Muscle layer of duodenum (tissue), 2 donors: ENCODE data around the gene RNF130.

Experiments
- H3K27ac ChIP-seq: one replicate; pipeline ENCODE4 v1.7.0; 2013; ENCODE audit warnings: mild to moderate bottlenecking, low read length
- H3K27me3 ChIP-seq: one replicate; pipeline ENCODE4 v1.7.0; 2013; ENCODE audit warnings: low read depth, mild to moderate bottlenecking, control low read depth, low read length
- H3K36me3 ChIP-seq, 2 donors: one replicate each; pipeline ENCODE4 v1.7.0; 2013; ENCODE audit warnings: low read length in 2 of 2, control low read depth in 1 of 2, mild to moderate bottlenecking in 1 of 2; ENCODE audit not compliant: insufficient read depth in 2 of 2, control insufficient read depth in 1 of 2
- H3K4me1 ChIP-seq, 2 donors: one replicate each; pipeline ENCODE4 v1.7.0; 2013; ENCODE audit warnings: low read length in 2 of 2, mild to moderate bottlenecking in 2 of 2, control low read depth in 1 of 2, moderate library complexity in 1 of 2; ENCODE audit not compliant: insufficient read depth in 2 of 2, control insufficient read depth in 1 of 2
- H3K4me3 ChIP-seq, 2 donors: one replicate each; pipeline ENCODE4 v1.7.0; 2013; ENCODE audit warnings: low read length in 2 of 2, low read depth in 1 of 2, mild to moderate bottlenecking in 1 of 2
- H3K9me3 ChIP-seq, 2 donors: one replicate each; pipeline ENCODE4 v1.7.0; 2013; ENCODE audit warnings: low read length in 2 of 2, control low read depth in 1 of 2, mild to moderate bottlenecking in 1 of 2; ENCODE audit not compliant: control insufficient read depth in 1 of 2
- donor health status: healthy.

Gene RNF130

GRCh38 chr5:180113660-180114303, 42.2 kb upstream of the RNF130 start:
- Histone ChIP-seq H3K36me3 (no peaks in the 10 kb centered on the region), H3K4me3 (no peak overlapping the region), H3K9me3 (no peaks in the 10 kb centered on the region), H3K27ac (no peak overlapping the region), H3K4me1 (no peaks in the 10 kb centered on the region), H3K27me3 (no peaks in the 10 kb centered on the region)

DNA sequence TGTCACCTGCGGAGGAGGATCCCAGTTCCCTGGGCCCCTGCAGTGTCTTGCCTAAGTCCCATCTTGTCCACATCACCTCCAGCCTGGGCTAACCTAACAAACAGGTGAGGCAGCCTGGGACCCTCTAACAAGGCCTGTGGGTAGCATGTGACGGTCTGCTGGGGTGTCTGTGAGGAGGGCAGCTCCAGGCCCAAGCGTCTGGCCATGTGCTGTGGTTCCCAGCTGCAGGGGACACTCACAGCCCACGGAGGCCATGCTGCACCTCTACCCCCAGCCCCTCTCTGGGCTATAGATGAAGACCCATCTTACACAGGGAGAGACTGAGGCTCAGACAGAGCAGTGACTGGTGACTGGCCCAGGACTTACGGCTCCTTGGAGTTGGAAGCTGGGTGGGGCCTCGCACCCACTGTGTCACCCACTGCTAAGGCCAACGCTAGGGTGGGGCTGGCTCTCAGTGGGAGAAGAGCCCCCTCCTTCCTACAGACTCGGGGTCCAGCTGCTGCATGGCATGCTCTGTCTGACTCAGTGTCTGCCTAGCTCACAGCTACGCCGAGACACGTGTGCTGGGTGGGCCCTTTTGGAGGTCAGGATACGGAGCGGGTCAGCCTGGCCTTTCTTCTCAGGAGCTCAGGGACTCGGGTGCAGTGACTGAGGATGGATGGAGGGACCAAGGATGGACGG, 40.8 kb upstream of the RNF130 start:
- no peaks in the 10 kb centered on the region for H3K4me1 ChIP-seq

DNA sequence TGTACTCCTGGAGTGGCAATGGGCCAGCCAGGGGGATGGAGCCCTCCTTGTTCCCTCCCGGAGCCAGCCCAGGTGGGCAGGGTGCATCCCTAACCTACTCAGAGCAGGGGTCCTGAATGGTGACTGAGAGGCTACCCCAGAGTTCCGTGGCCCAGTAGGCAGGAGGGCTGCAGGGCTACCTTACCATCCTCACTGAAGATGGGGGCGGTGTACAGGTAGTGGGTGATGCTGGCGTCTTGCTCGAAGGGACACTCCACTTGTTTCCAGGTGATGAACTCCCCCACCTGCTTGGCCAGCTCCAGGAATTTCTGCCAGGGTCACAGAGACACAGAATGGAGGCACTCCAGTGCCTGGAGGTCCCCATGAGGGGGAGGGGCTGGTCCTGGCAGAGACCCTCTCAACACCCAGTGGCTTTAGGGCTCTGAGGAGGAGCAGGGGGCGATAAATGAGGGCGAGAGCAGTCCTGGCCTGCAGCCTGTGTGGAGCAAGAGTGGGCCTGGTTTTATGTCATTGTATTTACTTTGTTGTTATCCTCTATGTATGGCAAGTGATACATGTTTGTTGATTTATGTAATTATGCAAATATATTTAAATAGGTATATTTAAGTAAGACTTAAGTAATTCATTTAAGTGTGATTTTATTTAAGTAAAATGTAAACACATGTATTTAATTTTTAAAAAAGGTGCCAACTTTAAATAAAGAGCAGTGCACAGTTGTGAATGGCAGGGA, 39.9 kb upstream of the RNF130 start:
- Histone ChIP-seq H3K27me3 (no peaks in the 10 kb centered on the region), H3K36me3 (no peaks in the 10 kb centered on the region), H3K4me3 (no peak overlapping the region), H3K9me3 (peaks cover 4 to 16% of the 10 kb centered on the region in 2 donors), H3K4me1 (no peaks in the 10 kb centered on the region), H3K27ac (no peak overlapping the region)

More for the DNA sequence above, 40.8 kb upstream of the RNF130 start:
- no peaks in the 10 kb centered on the region for H3K36me3 ChIP-seq
- H3K27me3 ChIP-seq: no peaks in the 10 kb centered on the region
- peaks cover 0 to 8% of the 10 kb centered on the region in 2 donors for H3K9me3 ChIP-seq
- H3K4me3 ChIP-seq: no peak overlapping the region
- no peak overlapping the region for H3K27ac ChIP-seq

- Histone ChIP-seq H3K27me3 (no peaks in the 10 kb centered on the region), H3K4me3 (no peak overlapping the region), H3K36me3 (no peaks in the 10 kb centered on the region), H3K9me3 (peaks cover 4 to 24% of the 10 kb centered on the region in 2 donors), H3K4me1 (no peaks in the 10 kb centered on the region), H3K27ac (no peak overlapping the region)
These were observed 38.4 kb upstream of the RNF130 start for GRCh38 chr5:180109920-180110319.

DNA sequence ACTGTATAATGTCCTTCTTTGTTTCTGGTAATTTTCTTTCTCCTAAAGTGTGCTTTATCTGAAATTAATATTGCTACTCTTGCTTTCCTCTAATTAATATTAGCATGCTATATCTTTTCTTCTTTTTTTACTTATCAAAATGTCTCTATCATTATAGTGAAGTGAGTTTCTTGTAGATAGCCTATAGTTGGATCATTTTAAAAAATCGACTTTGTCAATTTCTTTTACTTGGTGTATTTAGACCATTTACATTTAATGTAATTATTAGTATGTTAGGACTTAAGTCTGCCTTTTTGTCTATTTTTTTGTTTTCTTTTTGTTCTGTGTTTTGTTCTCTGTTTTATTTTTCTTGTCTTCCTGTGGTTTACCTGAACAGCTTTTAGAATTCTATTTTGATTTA, 35.4 kb upstream of the RNF130 start:
- no peaks in the 10 kb centered on the region for H3K4me1 ChIP-seq
- H3K36me3 ChIP-seq: no peaks in the 10 kb centered on the region
- no peak overlapping the region for H3K4me3 ChIP-seq

DNA sequence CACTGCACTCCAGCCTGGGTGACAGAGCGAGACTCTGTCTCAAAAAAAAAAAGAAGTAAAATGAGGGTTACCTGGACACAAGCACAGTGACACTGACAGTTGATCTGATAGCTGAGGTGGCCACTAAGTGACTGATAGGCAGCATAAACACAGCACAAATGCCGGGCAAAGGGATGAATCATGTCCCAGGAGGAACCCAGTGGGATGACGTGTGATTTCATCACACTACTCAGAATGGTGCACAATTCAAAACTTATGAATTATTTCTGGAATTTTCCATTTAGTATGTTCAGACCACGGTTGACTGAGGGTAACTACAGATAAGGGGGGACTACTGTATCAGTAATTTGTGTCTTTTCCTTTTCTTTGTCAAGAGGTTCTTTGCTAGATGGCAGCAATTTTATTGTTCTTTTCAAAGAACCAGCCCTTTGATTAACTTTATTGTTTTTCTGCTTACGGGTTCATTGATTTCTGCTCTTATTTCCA, 34.3 kb upstream of the RNF130 start:
- no peak overlapping the region for H3K27ac ChIP-seq
- H3K4me1 ChIP-seq: no peaks in the 10 kb centered on the region
- H3K4me3 ChIP-seq: no peak overlapping the region
- H3K9me3 ChIP-seq: peaks cover 4 to 24% of the 10 kb centered on the region in 2 donors
- H3K36me3 ChIP-seq: no peaks in the 10 kb centered on the region
- no peaks in the 10 kb centered on the region for H3K27me3 ChIP-seq

More for the DNA sequence above, 35.4 kb upstream of the RNF130 start:
- Histone ChIP-seq H3K27ac (no peak overlapping the region), H3K27me3 (no peaks in the 10 kb centered on the region), H3K9me3 (peaks cover 4 to 24% of the 10 kb centered on the region in 2 donors)

DNA sequence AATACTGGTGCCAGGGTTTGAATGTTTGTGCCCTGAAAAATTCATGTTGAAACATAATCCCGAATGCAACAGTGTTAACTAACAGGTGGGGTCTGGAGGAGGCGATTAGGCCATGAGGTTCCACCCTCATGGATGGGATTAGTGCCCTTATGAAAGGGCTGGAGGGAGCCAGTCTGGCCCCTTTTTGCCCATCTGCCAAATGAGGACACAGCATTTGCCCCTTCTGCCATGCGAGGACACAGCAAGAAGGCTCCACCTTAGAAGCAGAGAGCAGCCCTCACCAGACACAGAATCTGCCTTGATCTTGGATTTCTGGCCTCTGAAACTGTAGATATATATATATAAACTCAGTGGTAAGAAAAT, 32.6 kb upstream of the RNF130 start:
- Histone ChIP-seq H3K36me3 (no peaks in the 10 kb centered on the region), H3K4me1 (no peaks in the 10 kb centered on the region), H3K27ac (no peak overlapping the region), H3K27me3 (no peaks in the 10 kb centered on the region), H3K4me3 (no peak overlapping the region), H3K9me3 (peaks cover 4 to 24% of the 10 kb centered on the region in 2 donors)

DNA sequence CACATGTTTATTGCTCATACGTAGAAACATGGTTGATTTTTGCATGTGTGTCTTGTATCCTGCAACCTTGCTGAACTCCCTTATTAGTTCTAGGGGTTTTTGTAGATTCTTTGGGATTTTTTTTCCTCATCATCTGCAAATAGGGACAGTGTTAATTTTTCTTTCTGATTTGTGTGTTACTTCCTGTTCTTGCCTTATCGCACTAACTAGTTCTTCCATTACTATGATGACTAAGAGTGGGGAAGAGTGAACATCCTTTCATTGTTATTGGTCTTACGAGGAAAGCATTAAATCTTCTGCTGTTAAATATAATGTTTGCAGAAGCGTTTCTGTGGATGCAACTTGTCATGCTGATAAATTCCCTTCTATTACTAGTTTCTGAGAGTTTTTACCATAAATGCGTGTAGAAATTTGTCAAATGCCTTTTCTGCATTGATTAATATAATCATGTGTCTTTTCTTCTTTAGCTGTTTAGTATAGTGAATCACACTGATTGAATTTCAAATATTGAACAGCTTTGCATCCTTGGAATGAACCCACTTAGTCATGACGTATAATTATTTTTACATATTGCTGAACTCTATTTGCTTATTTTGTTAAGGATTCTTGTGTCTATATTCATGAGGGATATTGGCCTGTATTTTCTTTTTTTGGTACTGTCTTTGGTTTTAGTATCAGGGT, 32.1 kb upstream of the RNF130 start:
- H3K27ac ChIP-seq: no peak overlapping the region
- H3K4me3 ChIP-seq: no peak overlapping the region
- H3K4me1 ChIP-seq: no peaks in the 10 kb centered on the region
- no peaks in the 10 kb centered on the region for H3K36me3 ChIP-seq
- H3K27me3 ChIP-seq: no peaks in the 10 kb centered on the region
- H3K9me3 ChIP-seq: peaks cover 4 to 24% of the 10 kb centered on the region in 2 donors

DNA sequence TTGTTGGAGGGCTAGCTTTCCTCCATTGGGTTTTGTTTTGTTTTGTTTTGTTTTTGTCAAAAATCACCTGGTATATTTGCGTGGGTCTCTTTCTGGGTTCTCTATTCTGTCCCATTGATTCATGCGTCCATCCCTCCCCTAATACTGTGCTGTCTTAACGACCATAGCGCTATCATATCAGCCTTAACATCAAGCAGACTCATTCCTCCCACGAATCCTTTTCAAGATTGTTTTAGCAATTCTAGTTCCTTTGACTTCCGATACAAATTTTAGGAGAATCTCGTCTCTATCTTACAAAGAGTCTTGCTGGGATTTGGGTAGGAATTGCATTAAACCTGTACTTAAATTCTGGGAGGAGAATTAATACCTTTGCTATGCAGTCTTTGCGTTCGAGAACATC, 31.1 kb upstream of the RNF130 start:
- no peak overlapping the region for H3K27ac ChIP-seq
- H3K4me1 ChIP-seq: no peaks in the 10 kb centered on the region
- peaks cover 4 to 19% of the 10 kb centered on the region in 2 donors for H3K9me3 ChIP-seq
- H3K36me3 ChIP-seq: no peaks in the 10 kb centered on the region
- H3K4me3 ChIP-seq: no peak overlapping the region
- no peaks in the 10 kb centered on the region for H3K27me3 ChIP-seq

- peaks cover 2 to 10% of the 10 kb centered on the region in 2 donors for H3K9me3 ChIP-seq
- no peaks in the 10 kb centered on the region for H3K27me3 ChIP-seq
- H3K36me3 ChIP-seq: no peaks in the 10 kb centered on the region
- H3K4me3 ChIP-seq: no peak overlapping the region
- no peak overlapping the region for H3K27ac ChIP-seq
- H3K4me1 ChIP-seq: no peaks in the 10 kb centered on the region
These were observed 30.0 kb upstream of the RNF130 start for GRCh38 chr5:180101451-180102105.
